CD4-positive, alpha-beta T cell treated with Interleukin-4 for 1 hour (primary cell): ENCODE results near the gene ASTN1.

Source experiments
- DNase-seq, 2 donors: peaks; one replicate each; pipeline ENCODE4 v3.0.0-alpha.2; 2020 to 2022

ASTN1 gene

GRCh38 chr1:177162243-177162642, 2.3 kb downstream of the ASTN1 start:
- no peak for DNase-seq

GRCh38 chr1:177146499-177146898, 18.0 kb downstream of the ASTN1 start:
- DNase-seq = no peak

- DNase-seq = no peak
These were observed 19.1 kb downstream of the ASTN1 start for GRCh38 chr1:177145106-177146070.

GRCh38 chr1:177142791-177143271, 21.7 kb downstream of the ASTN1 start:
- DNase-seq = no peak

GRCh38 chr1:177142010-177142409, 22.5 kb downstream of the ASTN1 start:
- DNase-seq = no peak

- DNase-seq = no peak
These were observed 26.2 kb downstream of the ASTN1 start for GRCh38 chr1:177138347-177138746.

- DNase-seq = no peak
These were observed 26.7 kb downstream of the ASTN1 start for GRCh38 chr1:177137814-177138213.

- no peak for DNase-seq
These were observed 29.3 kb downstream of the ASTN1 start for GRCh38 chr1:177135250-177135649.

GRCh38 chr1:177133977-177134538, 30.5 kb downstream of the ASTN1 start:
- DNase-seq = no peak

- DNase-seq = no peak
These were observed 32.4 kb downstream of the ASTN1 start for GRCh38 chr1:177132141-177132540.

GRCh38 chr1:177131723-177132122, 32.8 kb downstream of the ASTN1 start:
- DNase-seq = no peak

- no peak for DNase-seq
These were observed 34.0 kb downstream of the ASTN1 start for GRCh38 chr1:177130451-177130945.

- no peak for DNase-seq
These were observed 35.7 kb downstream of the ASTN1 start for GRCh38 chr1:177128665-177129281.

GRCh38 chr1:177126267-177126666, 38.2 kb downstream of the ASTN1 start:
- DNase-seq = no peak

GRCh38 chr1:177124577-177125278, 39.8 kb downstream of the ASTN1 start:
- DNase-seq = no peak

- no peak for DNase-seq
These were observed 41.9 kb downstream of the ASTN1 start for GRCh38 chr1:177122461-177123251.

- DNase-seq = no peak
These were observed 45.2 kb downstream of the ASTN1 start for GRCh38 chr1:177119311-177119710.

GRCh38 chr1:177118901-177119300, 45.6 kb downstream of the ASTN1 start:
- no peak for DNase-seq

GRCh38 chr1:177116941-177117340, 47.6 kb downstream of the ASTN1 start:
- no peak for DNase-seq

- no peak for DNase-seq
These were observed 57.7 kb downstream of the ASTN1 start for GRCh38 chr1:177106614-177107365.

GRCh38 chr1:177106196-177106595, 58.3 kb downstream of the ASTN1 start:
- DNase-seq = no peak
